Neural progenitor cell (in vitro differentiated cells): ENCODE measurements around the gene ANO8. TPM values are rescaled to one million over a fixed set of nuclear protein-coding genes. Genes with fewer than 3 reads are reported as not detected.

Experiments used
- DNase-seq: peaks from one replicate; pipeline ENCODE4 v3.0.0-alpha.2; 2016; ENCODE audit warnings: low spot score
- H2AFZ ChIP-seq: fragments of 200-600 bp; sonication (generic); replicated peaks from 2 replicates; pipeline ENCODE4 v1.6.1; 2016; ENCODE audit warnings: antibody characterized with exemption
- H3F3A ChIP-seq: fragments of 200-600 bp; sonication (generic); 2 replicates; pipeline ENCODE4 v1.6.1; 2016; ENCODE audit warnings: antibody characterized with exemption, low read depth
- H3K27ac ChIP-seq: fragments of 200-600 bp; sonication (generic); 2 replicates; pipeline ENCODE4 v1.5.1; 2016; ENCODE audit warnings: mild to moderate bottlenecking
- H3K27me3 ChIP-seq: fragments of 200-600 bp; sonication (generic); 2 replicates; pipeline ENCODE4 v1.6.1; 2016; ENCODE audit warnings: mild to moderate bottlenecking, moderate library complexity
- H3K36me3 ChIP-seq: fragments of 200-600 bp; sonication (generic); 2 replicates; pipeline ENCODE4 v1.5.1; 2016
- H3K4me1 ChIP-seq: fragments of 200-600 bp; sonication (generic); 2 replicates; pipeline ENCODE4 v1.6.1; 2016; ENCODE audit warnings: mixed run types
- H3K4me2 ChIP-seq: fragments of 200-600 bp; sonication (generic); 2 replicates; pipeline ENCODE4 v1.6.1; 2016
- H3K4me3 ChIP-seq: fragments of 200-600 bp; sonication (generic); 2 replicates; pipeline ENCODE4 v1.5.1; 2016
- H3K79me2 ChIP-seq: fragments of 200-600 bp; sonication (generic); 2 replicates; pipeline ENCODE4 v1.6.1; 2016; ENCODE audit warnings: low read depth
- H3K9ac ChIP-seq: fragments of 200-600 bp; sonication (generic); 2 replicates; pipeline ENCODE4 v1.6.1; 2016
- H3K9me3 ChIP-seq: fragments of 200-600 bp; sonication (generic); 2 replicates; pipeline ENCODE4 v1.5.1; 2016; ENCODE audit warnings: low read depth
- H4K20me1 ChIP-seq: fragments of 200-600 bp; sonication (generic); 2 replicates; pipeline ENCODE4 v1.6.1; 2016; ENCODE audit warnings: low read depth
- H3K27ac Mint-ChIP-seq: 3 replicates; pipeline ENCODE4 v1.8.0; 2021; ENCODE audit warnings: mixed read lengths
- H3K27me3 Mint-ChIP-seq: 2 replicates; pipeline ENCODE4 v1.8.0; 2022; ENCODE audit warnings: low read depth, mild to moderate bottlenecking, inconsistent platforms, moderate library complexity, mixed read lengths; ENCODE audit not compliant: insufficient read depth
- H3K36me3 Mint-ChIP-seq: 3 replicates; pipeline ENCODE4 v1.8.0; 2021; ENCODE audit warnings: mixed read lengths
- H3K4me1 Mint-ChIP-seq: 3 replicates; pipeline ENCODE4 v1.8.0; 2021; ENCODE audit warnings: mixed read lengths
- H3K4me3 Mint-ChIP-seq: 3 replicates; pipeline ENCODE4 v1.8.0; 2021; ENCODE audit warnings: mild to moderate bottlenecking, moderate library complexity, mixed read lengths
- H3K9me3 Mint-ChIP-seq: 3 replicates; pipeline ENCODE4 v1.8.0; 2020; ENCODE audit warnings: mixed read lengths
- CTCF ChIP-seq: fragments of 200-600 bp; sonication (generic); IDR thresholded peaks from 2 replicates; pipeline ENCODE4 v1.5.1; 2017; ENCODE audit warnings: antibody characterized with exemption, mild to moderate bottlenecking
- EZH2 ChIP-seq: fragments of 200-600 bp; sonication (generic); IDR thresholded peaks from 2 replicates; pipeline ENCODE4 v1.6.1; 2017; ENCODE audit warnings: antibody characterized with exemption, mild to moderate bottlenecking, moderate library complexity
- EZH2phosphoT487 ChIP-seq: fragments of 200-600 bp; sonication (generic); IDR thresholded peaks from 2 replicates; pipeline ENCODE4 v1.6.1; 2017; ENCODE audit warnings: antibody characterized with exemption
- total RNA-seq: library from RNA; depleted of rRNA; stranded (reverse); fragments of >200 nt; gene quantifications from 2 replicates; pipeline ENCODE4 v1.2.3, GENCODE V29; 2015; ENCODE audit warnings: low replicate concordance

ANO8 gene
- total RNA-seq, 1 donor from 2014 or later, result 11.4 TPM

- peaks cover 17% of the 10 kb centered on the region for H3K79me2 ChIP-seq
- H2AFZ ChIP-seq, result no peak overlapping the region
- peaks cover 8% of the 10 kb centered on the region for H3K4me1 ChIP-seq
- Mint-ChIP-seq H3K9me3 (no peaks in the 10 kb centered on the region), H3K4me1 (peaks cover 38% of the 10 kb centered on the region), H3K27me3 (peaks cover 7% of the 10 kb centered on the region), H3K4me3 (peak overlapping the region; percentile 91), H3K27ac (no peak overlapping the region), H3K36me3 (peaks cover 5% of the 10 kb centered on the region)
- H3K4me3 ChIP-seq, result peak overlapping the region; percentile 87
- no peak overlapping the region for H3K9ac ChIP-seq
- peaks cover 7% of the 10 kb centered on the region for H4K20me1 ChIP-seq
- no peak for DNase-seq
- H3K27me3 ChIP-seq, result no peaks in the 10 kb centered on the region
- H3K9me3 ChIP-seq, result no peaks in the 10 kb centered on the region
- TF ChIP-seq EZH2phosphoT487 (no peak), CTCF (no peak), EZH2 (no peak)
- H3K4me2 ChIP-seq, result peak overlapping the region; percentile 90
- H3F3A ChIP-seq, result peaks cover 49% of the 10 kb centered on the region
- H3K27ac ChIP-seq, result no peak overlapping the region
- H3K36me3 ChIP-seq, result no peaks in the 10 kb centered on the region
Observed at GRCh38 chr19:17305216-17305516, 29.5 kb downstream of the ANO8 start.

GRCh38 chr19:17304386-17305215 is 30.1 kb downstream of the ANO8 start:
- no peak overlapping the region for H3K27ac ChIP-seq
- peaks cover 43% of the 10 kb centered on the region for H3F3A ChIP-seq
- peak overlapping the region; percentile 90 for H3K4me2 ChIP-seq
- H3K36me3 ChIP-seq, result no peaks in the 10 kb centered on the region
- no peak for TF ChIP-seq EZH2
- TF ChIP-seq EZH2phosphoT487, result no peak
- no peak for TF ChIP-seq CTCF
- Mint-ChIP-seq H3K27ac (no peak overlapping the region), H3K27me3 (peaks cover 7% of the 10 kb centered on the region), H3K4me3 (peak overlapping the region; percentile 91), H3K4me1 (peaks cover 36% of the 10 kb centered on the region), H3K36me3 (peaks cover 5% of the 10 kb centered on the region), H3K9me3 (no peaks in the 10 kb centered on the region)
- H3K4me1 ChIP-seq, result peaks cover 6% of the 10 kb centered on the region
- H3K9ac ChIP-seq, result no peak overlapping the region
- H3K79me2 ChIP-seq, result peaks cover 11% of the 10 kb centered on the region
- DNase-seq, result no peak
- no peaks in the 10 kb centered on the region for H3K9me3 ChIP-seq
- H3K27me3 ChIP-seq, result no peaks in the 10 kb centered on the region
- H3K4me3 ChIP-seq, result no peak overlapping the region
- peaks cover 1% of the 10 kb centered on the region for H4K20me1 ChIP-seq
- no peak overlapping the region for H2AFZ ChIP-seq

- Mint-ChIP-seq H3K4me1 (peaks cover 32% of the 10 kb centered on the region), H3K27me3 (peaks cover 7% of the 10 kb centered on the region), H3K4me3 (peak overlapping the region; percentile 91), H3K27ac (no peak overlapping the region), H3K9me3 (no peaks in the 10 kb centered on the region), H3K36me3 (peaks cover 6% of the 10 kb centered on the region)
- H3F3A ChIP-seq, result peaks cover 42% of the 10 kb centered on the region
- peaks cover 11% of the 10 kb centered on the region for H3K79me2 ChIP-seq
- H3K4me2 ChIP-seq, result peak overlapping the region; percentile 67
- no peaks in the 10 kb centered on the region for H3K9me3 ChIP-seq
- H3K4me3 ChIP-seq, result no peak overlapping the region
- H2AFZ ChIP-seq, result no peak overlapping the region
- H3K4me1 ChIP-seq, result peaks cover 6% of the 10 kb centered on the region
- no peak for TF ChIP-seq EZH2
- no peak for TF ChIP-seq EZH2phosphoT487
- TF ChIP-seq CTCF, result no peak
- H3K27me3 ChIP-seq, result no peaks in the 10 kb centered on the region
- no peak for DNase-seq
- no peak overlapping the region for H3K27ac ChIP-seq
- no peaks in the 10 kb centered on the region for H4K20me1 ChIP-seq
- no peaks in the 10 kb centered on the region for H3K36me3 ChIP-seq
- H3K9ac ChIP-seq, result no peak overlapping the region
Observed at GRCh38 chr19:17303940-17304267, 30.8 kb downstream of the ANO8 start.
